Brain microvascular endothelial cell (primary cell): ENCODE data around the gene C2CD2L.
"Not testable (repeated sequence)": the region's sequence is repeated elsewhere in the genome, so short reads cannot be mapped to it uniquely, and the experiment has no call there.

Experiments used
- DNase-seq: peaks from one replicate; pipeline ENCODE4 v3.0.0-alpha.2; 2020
- H3K27ac ChIP-seq: fragments of 250-450 bp; sonication (Bioruptor Pico); 2 replicates; pipeline ENCODE4 v1.5.1; 2020; ENCODE audit warnings: mild to moderate bottlenecking, moderate library complexity
- H3K27me3 ChIP-seq: fragments of 250-450 bp; sonication (Bioruptor Pico); replicated peaks from 2 replicates; pipeline ENCODE4 v1.5.1; 2020; ENCODE audit warnings: mild to moderate bottlenecking
- H3K36me3 ChIP-seq: fragments of 250-450 bp; sonication (Bioruptor Pico); replicated peaks from 2 replicates; pipeline ENCODE4 v1.5.1; 2020; ENCODE audit warnings: mild to moderate bottlenecking
- H3K4me3 ChIP-seq: 2 replicates; pipeline ENCODE4 v1.5.1; 2011; ENCODE audit warnings: low read depth, mild to moderate bottlenecking, control low read depth, low read length, moderate library complexity
- in situ Hi-C: cut with HindIII; loops from 2 replicates; pipeline ENCODE4 v1.10.0; 2017; ENCODE audit warnings: low sequenced_read_pairs, low pct_ligation_motif_present
- TF ChIP-seq, protein P1 (sequence below): IDR thresholded peaks from 2 replicates; pipeline ENCODE4 v1.5.1; 2011; ENCODE audit warnings: low read depth, mild to moderate bottlenecking, moderate library complexity, low read length, control low read depth, inconsistent platforms; ENCODE audit errors: missing control alignments

C2CD2L gene

DNA sequence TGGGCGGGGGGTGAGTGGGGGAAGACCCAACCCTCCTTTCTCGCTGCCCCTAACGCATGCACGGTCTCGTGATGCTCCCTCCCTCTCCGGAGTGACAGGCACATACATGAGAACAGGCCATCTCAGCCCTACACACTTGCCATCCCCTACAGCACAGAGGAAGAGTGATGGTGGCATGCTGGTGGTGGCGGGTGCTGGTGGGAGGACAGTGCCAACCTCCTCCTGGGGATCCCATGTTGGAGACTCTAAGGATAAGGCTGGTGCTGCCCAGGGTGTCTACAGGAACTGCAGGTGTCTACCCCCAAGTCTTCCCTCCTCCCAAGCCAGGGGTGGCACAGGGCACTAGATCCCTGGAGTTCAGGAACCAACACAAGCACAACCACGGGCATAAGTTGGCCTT is 54.7 kb downstream of the C2CD2L start:
- DNase-seq = no peak
- H3K27ac ChIP-seq = no peak overlapping the region
- in situ Hi-C loops = no loop called here
- no peak overlapping the region for H3K4me3 ChIP-seq
- H3K36me3 ChIP-seq = no peaks in the 10 kb centered on the region
- TF ChIP-seq, protein P1, sequence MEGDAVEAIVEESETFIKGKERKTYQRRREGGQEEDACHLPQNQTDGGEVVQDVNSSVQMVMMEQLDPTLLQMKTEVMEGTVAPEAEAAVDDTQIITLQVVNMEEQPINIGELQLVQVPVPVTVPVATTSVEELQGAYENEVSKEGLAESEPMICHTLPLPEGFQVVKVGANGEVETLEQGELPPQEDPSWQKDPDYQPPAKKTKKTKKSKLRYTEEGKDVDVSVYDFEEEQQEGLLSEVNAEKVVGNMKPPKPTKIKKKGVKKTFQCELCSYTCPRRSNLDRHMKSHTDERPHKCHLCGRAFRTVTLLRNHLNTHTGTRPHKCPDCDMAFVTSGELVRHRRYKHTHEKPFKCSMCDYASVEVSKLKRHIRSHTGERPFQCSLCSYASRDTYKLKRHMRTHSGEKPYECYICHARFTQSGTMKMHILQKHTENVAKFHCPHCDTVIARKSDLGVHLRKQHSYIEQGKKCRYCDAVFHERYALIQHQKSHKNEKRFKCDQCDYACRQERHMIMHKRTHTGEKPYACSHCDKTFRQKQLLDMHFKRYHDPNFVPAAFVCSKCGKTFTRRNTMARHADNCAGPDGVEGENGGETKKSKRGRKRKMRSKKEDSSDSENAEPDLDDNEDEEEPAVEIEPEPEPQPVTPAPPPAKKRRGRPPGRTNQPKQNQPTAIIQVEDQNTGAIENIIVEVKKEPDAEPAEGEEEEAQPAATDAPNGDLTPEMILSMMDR = no peak
- no peaks in the 10 kb centered on the region for H3K27me3 ChIP-seq

DNA sequence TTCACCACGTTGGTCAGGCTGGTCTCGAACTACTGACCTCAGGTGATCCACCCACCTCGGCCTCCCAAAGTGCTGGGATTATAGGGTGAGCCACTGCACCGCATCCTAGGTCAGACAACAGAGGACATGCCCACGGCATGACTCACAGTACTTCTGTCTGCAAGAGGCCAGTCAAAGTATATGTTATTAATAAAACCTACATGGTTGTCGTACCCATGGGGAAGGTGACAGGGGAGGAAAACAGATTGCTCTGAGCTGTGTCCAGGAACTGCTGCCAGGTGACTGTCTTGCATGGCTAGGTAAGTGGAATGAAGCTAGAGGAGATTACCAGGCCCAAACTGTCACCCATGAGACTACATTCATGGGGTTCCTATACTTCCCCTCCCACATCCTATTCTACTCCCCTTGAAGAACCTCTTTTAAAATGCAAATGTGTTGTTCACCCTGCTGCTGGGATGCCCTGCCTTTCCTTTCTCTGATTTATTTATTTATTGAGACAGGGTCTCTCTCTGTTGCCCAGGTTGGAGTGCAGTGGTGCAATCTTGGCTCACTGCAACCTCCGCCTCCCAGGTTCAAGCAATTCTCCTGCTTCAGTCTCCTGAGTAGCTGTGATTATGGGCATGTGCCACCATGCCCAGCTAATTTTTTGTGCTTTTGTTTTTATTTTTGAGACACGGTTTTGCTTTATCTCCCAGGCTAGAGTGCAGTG is 59.4 kb downstream of the C2CD2L start:
- peak; percentile 60 for DNase-seq
- in situ Hi-C loops = no loop called here

DNA sequence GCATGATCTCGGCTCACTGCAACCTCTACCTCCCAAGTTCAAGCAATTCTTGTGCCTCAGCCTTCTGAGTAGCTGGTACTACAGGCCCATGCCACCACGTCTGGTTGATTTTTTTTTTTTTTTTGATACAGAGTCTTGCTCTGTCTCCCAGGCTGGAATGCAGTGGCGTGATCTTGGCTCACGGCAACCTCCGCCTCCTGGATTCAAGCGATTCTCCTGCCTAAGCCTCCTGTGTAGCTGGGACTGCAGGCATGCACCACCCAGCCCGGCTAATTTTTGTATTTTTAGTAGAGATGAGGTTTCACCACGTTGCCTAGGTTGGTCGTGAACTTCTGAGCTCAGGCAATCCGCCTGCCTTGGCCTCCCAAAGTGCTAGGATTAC is 59.9 kb downstream of the C2CD2L start:
- H3K27ac ChIP-seq, DNase-seq, H3K36me3 ChIP-seq, H3K27me3 ChIP-seq, in situ Hi-C loops, H3K4me3 ChIP-seq: not testable (repeated sequence)

More for the DNA sequence above, 59.4 kb downstream of the C2CD2L start:
- no peak overlapping the region for H3K27ac ChIP-seq
- TF ChIP-seq, protein P1 = no peak
- no peaks in the 10 kb centered on the region for H3K36me3 ChIP-seq
- H3K27me3 ChIP-seq = no peaks in the 10 kb centered on the region
- H3K4me3 ChIP-seq = no peak overlapping the region

DNA sequence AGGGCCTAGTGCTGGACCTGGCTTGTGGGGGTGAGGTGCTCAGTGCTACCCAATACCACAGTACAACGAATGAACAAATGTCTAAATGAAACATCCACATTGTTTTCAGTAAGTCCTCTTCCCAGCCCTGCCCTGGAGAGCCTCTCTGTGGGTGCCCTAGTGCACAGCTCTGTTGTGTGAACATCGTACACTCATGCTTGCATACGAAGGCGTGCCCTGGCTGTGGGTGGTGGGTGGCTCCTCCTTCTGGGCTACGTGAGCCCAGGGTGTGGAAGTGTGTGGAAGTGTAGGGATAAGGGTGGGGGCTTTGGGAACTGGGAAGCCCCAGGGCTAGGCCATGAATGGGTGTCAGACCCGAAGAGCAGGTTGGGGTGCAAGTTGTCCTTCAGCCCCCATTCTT is 60.8 kb downstream of the C2CD2L start:
- Histone ChIP-seq H3K36me3 (no peaks in the 10 kb centered on the region), H3K27me3 (no peaks in the 10 kb centered on the region), H3K27ac (no peak overlapping the region), H3K4me3 (no peak overlapping the region)
- TF ChIP-seq, protein P1 = no peak
- in situ Hi-C loops = no loop called here
- DNase-seq = no peak
